ENCODE data around the gene SPAG4. TPM values are rescaled to one million over a fixed set of nuclear protein-coding genes. Genes with fewer than 3 reads are reported as not detected.
A peak's percentile ranks its signal among the peaks of the same experiment; 100 is the strongest.

Gene SPAG4
- total RNA-seq, 2 experiments from 2014 or later = 2.9 to 3.6 TPM

DNA sequence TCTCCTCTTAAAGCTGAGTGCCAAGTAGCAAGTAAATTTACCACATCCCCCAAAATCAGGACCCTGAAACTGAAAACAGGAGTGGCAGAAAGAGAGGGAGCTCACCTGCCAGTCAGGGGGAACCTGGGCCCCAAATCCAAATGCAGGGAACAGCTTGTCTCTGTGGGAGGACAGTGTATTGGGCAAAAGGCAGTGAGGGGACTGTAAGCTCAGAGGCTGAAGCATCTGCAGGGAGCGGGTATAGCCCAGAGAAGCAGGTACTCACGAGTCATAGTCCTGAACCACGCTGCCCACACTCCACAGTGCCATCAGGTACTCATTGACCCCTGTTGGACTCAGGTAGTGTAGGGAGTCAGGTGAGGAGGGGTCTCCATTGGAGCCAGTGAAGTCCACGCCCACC is 15.0 kb downstream of the SPAG4 start:
- CTCF ChIA-PET = interaction anchor here (1.2 to 1.6 kb wide), 2 partner anchors 11 to 52 kb away, joined by 3 to 7 read pairs; no protein-coding TSS in a partner anchor
- Mint-ChIP-seq H3K27me3 (ENCODE audit: low read depth) (no peaks in the 10 kb centered on the region), H3K4me1 (ENCODE audit: low read depth) (peaks cover 6% of the 10 kb centered on the region), H3K9me3 (no peaks in the 10 kb centered on the region), H3K4me3 (no peak overlapping the region), H3K27ac (no peak overlapping the region), H3K36me3 (ENCODE audit: low read depth) (peaks cover 28% of the 10 kb centered on the region)
- no peak for DNase-seq
- intact Hi-C loops (cut with micrococcal nuclease) = no loop called here

GRCh38 chr20:35632539-35633115 is 17.0 kb downstream of the SPAG4 start:
- Mint-ChIP-seq H3K4me3 (no peak overlapping the region), H3K9me3 (no peaks in the 10 kb centered on the region), H3K36me3 (ENCODE audit: low read depth) (peaks cover 12% of the 10 kb centered on the region), H3K27ac (no peak overlapping the region), H3K27me3 (ENCODE audit: low read depth) (no peaks in the 10 kb centered on the region), H3K4me1 (ENCODE audit: low read depth) (peaks cover 17% of the 10 kb centered on the region)
- intact Hi-C loops (cut with micrococcal nuclease) = no loop called here
- CTCF ChIA-PET = interaction anchor here (1.7 kb wide), 1 partner anchor 12 kb away, joined by 7 read pairs; no protein-coding TSS in a partner anchor
- DNase-seq = no peak

GRCh38 chr20:35635652-35636051 is 20.0 kb downstream of the SPAG4 start:
- CTCF ChIA-PET = interaction anchor here (0.6 kb wide), 1 partner anchor 16 kb away, joined by 3 read pairs; no protein-coding TSS in a partner anchor
- intact Hi-C loops (cut with micrococcal nuclease) = no loop called here
- peaks cover 3% of the 10 kb centered on the region for H3K36me3 Mint-ChIP-seq (ENCODE audit: low read depth)
- no peaks in the 10 kb centered on the region for H3K27me3 Mint-ChIP-seq (ENCODE audit: low read depth)
- no peak overlapping the region for H3K4me3 Mint-ChIP-seq
- H3K27ac Mint-ChIP-seq = peak overlapping the region; percentile 14
- no peaks in the 10 kb centered on the region for H3K9me3 Mint-ChIP-seq
- H3K4me1 Mint-ChIP-seq (ENCODE audit: low read depth) = peaks cover 32% of the 10 kb centered on the region
- DNase-seq = no peak

DNA sequence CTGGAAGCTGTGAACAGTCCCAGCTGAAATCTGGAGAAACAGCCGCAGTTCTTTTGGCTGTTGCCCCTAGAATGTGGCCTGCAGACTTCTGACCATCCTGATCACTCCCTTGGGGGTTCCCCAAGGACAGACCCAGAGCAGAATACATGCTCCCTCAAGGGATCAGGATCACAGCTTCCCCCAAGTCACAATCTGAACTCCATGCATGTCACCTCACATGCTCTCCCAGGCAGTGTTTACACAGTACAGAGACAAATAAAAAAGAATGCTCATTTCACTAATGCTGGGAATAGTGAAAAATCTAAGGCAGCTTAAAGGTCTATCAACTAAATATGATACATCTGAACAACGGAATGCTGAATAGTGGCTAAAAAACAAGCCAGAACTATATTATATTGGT is 20.5 kb downstream of the SPAG4 start:
- CTCF ChIA-PET = interaction anchor here (0.6 to 0.8 kb wide), 2 partner anchors 16 to 318 kb away, joined by 3 to 4 read pairs; partner anchors contain the start of gene SCAND1
- intact Hi-C loops (cut with micrococcal nuclease) = no loop called here
- Mint-ChIP-seq H3K4me3 (no peak overlapping the region), H3K27me3 (ENCODE audit: low read depth) (no peaks in the 10 kb centered on the region), H3K4me1 (ENCODE audit: low read depth) (peaks cover 37% of the 10 kb centered on the region), H3K36me3 (ENCODE audit: low read depth) (peaks cover 3% of the 10 kb centered on the region), H3K27ac (no peak overlapping the region), H3K9me3 (no peaks in the 10 kb centered on the region)
- no peak for DNase-seq

- Mint-ChIP-seq H3K9me3 (no peaks in the 10 kb centered on the region), H3K4me1 (ENCODE audit: low read depth) (peaks cover 46% of the 10 kb centered on the region), H3K27me3 (ENCODE audit: low read depth) (no peaks in the 10 kb centered on the region), H3K27ac (no peak overlapping the region), H3K36me3 (ENCODE audit: low read depth) (no peaks in the 10 kb centered on the region), H3K4me3 (no peak overlapping the region)
- DNase-seq = no peak
- intact Hi-C loops (cut with micrococcal nuclease) = no loop called here
- CTCF ChIA-PET = interaction anchor here (1.5 kb wide), 1 partner anchor 18 kb away, joined by 5 read pairs; no protein-coding TSS in a partner anchor
Observed at GRCh38 chr20:35637276-35637675, 21.6 kb downstream of the SPAG4 start.

- Mint-ChIP-seq H3K4me3 (no peak overlapping the region), H3K4me1 (ENCODE audit: low read depth) (peaks cover 59% of the 10 kb centered on the region), H3K27me3 (ENCODE audit: low read depth) (no peaks in the 10 kb centered on the region), H3K27ac (no peak overlapping the region), H3K9me3 (no peaks in the 10 kb centered on the region), H3K36me3 (ENCODE audit: low read depth) (no peaks in the 10 kb centered on the region)
- intact Hi-C loops (cut with micrococcal nuclease) = no loop called here
- CTCF ChIA-PET = interaction anchor here (0.7 to 1.5 kb wide), 2 partner anchors 20 to 748 kb away, joined by 3 to 5 read pairs; no protein-coding TSS in a partner anchor
- no peak for DNase-seq
Observed at GRCh38 chr20:35638751-35639150, 23.1 kb downstream of the SPAG4 start.

GRCh38 chr20:35640724-35641123 is 25.1 kb downstream of the SPAG4 start:
- DNase-seq = no peak
- Mint-ChIP-seq H3K27me3 (ENCODE audit: low read depth) (no peaks in the 10 kb centered on the region), H3K27ac (no peak overlapping the region), H3K4me1 (ENCODE audit: low read depth) (peaks cover 70% of the 10 kb centered on the region), H3K36me3 (ENCODE audit: low read depth) (no peaks in the 10 kb centered on the region), H3K4me3 (no peak overlapping the region), H3K9me3 (no peaks in the 10 kb centered on the region)
- CTCF ChIA-PET = interaction anchor here (1.1 kb wide), 1 partner anchor 22 kb away, joined by 5 read pairs; no protein-coding TSS in a partner anchor
- intact Hi-C loops (cut with micrococcal nuclease) = no loop called here

DNA sequence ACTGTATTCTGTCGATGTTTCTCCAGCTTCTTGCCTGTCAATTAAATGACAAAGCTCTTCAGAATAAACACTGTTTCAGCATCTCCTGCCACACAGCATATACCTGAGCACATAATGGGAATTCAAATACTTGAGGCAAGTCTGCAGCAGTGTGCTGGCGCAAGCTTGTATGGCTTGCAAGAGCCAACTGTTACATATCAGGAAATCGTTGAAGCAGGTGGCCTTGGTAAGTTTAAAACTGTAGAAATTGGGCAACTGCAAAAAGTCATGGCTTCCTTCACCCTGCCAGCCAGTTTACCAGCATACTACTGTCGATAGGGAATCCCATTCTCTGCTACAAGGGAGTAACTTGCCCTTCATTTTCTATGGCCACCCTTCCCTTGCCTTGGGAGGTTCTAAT is 26.1 kb downstream of the SPAG4 start:
- H3K36me3 Mint-ChIP-seq (ENCODE audit: low read depth) = no peaks in the 10 kb centered on the region
- H3K27ac Mint-ChIP-seq = no peak overlapping the region
- no peak overlapping the region for H3K4me3 Mint-ChIP-seq
- intact Hi-C loops (cut with micrococcal nuclease) = no loop called here
- CTCF ChIA-PET = interaction anchor here (1.1 to 1.4 kb wide), 2 partner anchors 13 to 23 kb away, joined by 3 to 5 read pairs; no protein-coding TSS in a partner anchor
- H3K27me3 Mint-ChIP-seq (ENCODE audit: low read depth) = no peaks in the 10 kb centered on the region
- H3K9me3 Mint-ChIP-seq = no peaks in the 10 kb centered on the region
- no peak for DNase-seq
- H3K4me1 Mint-ChIP-seq (ENCODE audit: low read depth) = peaks cover 73% of the 10 kb centered on the region

DNA sequence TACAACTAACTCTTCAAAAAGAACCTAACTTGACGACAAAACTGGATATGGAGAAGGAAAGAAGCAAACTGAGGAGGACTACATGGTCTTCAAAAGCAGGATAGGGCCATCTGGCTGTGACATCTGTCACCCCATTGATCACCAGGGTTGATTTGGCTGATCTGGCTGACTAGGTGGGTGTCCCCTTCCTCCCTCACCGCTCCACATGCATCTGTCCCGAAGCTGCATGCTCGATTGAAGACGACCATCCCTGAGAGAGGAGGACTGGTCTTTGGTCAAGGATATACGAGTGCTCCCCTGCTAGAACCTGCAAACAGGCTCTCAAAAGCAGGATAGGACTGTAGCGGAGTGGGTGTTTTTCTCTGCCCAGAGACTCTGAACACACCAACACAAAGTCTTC is 27.4 kb downstream of the SPAG4 start:
- H3K36me3 Mint-ChIP-seq (ENCODE audit: low read depth) = peaks cover 1% of the 10 kb centered on the region
- no peak overlapping the region for H3K27ac Mint-ChIP-seq
- H3K4me1 Mint-ChIP-seq (ENCODE audit: low read depth) = peaks cover 76% of the 10 kb centered on the region
- no peaks in the 10 kb centered on the region for H3K27me3 Mint-ChIP-seq (ENCODE audit: low read depth)
- CTCF ChIA-PET = no interaction called here
- H3K4me3 Mint-ChIP-seq = no peak overlapping the region
- intact Hi-C loops (cut with micrococcal nuclease) = no loop called here
- no peaks in the 10 kb centered on the region for H3K9me3 Mint-ChIP-seq
- no peak for DNase-seq

GRCh38 chr20:35644806-35645205 is 29.2 kb downstream of the SPAG4 start:
- DNase-seq = no peak
- H3K27ac Mint-ChIP-seq = no peak overlapping the region
- no peaks in the 10 kb centered on the region for H3K27me3 Mint-ChIP-seq (ENCODE audit: low read depth)
- no peaks in the 10 kb centered on the region for H3K9me3 Mint-ChIP-seq
- peaks cover 86% of the 10 kb centered on the region for H3K4me1 Mint-ChIP-seq (ENCODE audit: low read depth)
- peaks cover 7% of the 10 kb centered on the region for H3K36me3 Mint-ChIP-seq (ENCODE audit: low read depth)
- intact Hi-C loops (cut with micrococcal nuclease) = no loop called here
- CTCF ChIA-PET = no interaction called here
- H3K4me3 Mint-ChIP-seq = no peak overlapping the region

DNA sequence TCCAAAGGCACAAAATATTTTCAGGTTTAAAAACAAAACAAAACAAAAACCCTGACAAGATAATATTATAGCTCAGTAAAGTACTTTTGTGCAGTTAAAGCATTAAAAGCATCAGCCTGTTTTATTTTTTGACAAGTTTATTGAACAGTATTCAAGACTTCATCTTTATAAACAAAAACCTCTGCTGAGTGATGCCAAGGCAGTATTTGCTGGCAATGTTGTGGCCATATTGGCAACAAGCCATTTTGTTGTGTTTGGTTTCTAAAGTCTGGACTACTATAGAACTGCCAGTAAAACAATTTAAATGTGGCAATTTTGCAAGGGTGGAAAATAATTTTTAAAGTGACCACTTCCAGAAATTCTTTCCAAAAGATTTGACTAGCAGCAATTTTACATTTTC is 33.2 kb downstream of the SPAG4 start:
- no peak for DNase-seq
- H3K36me3 Mint-ChIP-seq (ENCODE audit: low read depth) = peaks cover 15% of the 10 kb centered on the region
- CTCF ChIA-PET = interaction anchor here (0.6 to 1.7 kb wide), 3 partner anchors 9 to 39 kb away, joined by 3 to 4 read pairs (median 4); no protein-coding TSS in a partner anchor
- H3K9me3 Mint-ChIP-seq = no peaks in the 10 kb centered on the region
- no peak overlapping the region for H3K4me3 Mint-ChIP-seq
- peak overlapping the region; percentile 5 for H3K27ac Mint-ChIP-seq
- intact Hi-C loops (cut with micrococcal nuclease) = no loop called here
- H3K27me3 Mint-ChIP-seq (ENCODE audit: low read depth) = no peaks in the 10 kb centered on the region
- H3K4me1 Mint-ChIP-seq (ENCODE audit: low read depth) = peaks cover 75% of the 10 kb centered on the region

DNA sequence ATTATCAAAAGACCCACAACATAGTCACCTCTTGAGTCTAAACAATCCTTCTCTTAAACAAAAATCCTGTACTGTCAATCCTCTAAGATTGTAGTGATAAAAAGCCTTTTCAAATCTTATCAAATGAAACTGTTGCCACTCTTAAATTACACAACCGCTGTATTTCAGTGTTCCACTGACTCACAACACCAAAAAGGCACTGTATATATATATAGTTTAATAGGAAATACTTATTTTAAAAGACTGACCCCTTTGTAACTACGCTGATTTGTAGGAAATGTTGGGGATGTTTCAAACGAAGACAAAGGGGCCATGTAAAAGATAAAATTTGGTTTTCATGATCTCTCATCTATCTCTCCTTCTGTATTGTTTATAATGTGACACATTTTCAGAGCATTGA is 35.0 kb downstream of the SPAG4 start:
- H3K27me3 Mint-ChIP-seq (ENCODE audit: low read depth) = no peaks in the 10 kb centered on the region
- DNase-seq = no peak
- intact Hi-C loops (cut with micrococcal nuclease) = no loop called here
- H3K27ac Mint-ChIP-seq = no peak overlapping the region
- peaks cover 58% of the 10 kb centered on the region for H3K4me1 Mint-ChIP-seq (ENCODE audit: low read depth)
- H3K36me3 Mint-ChIP-seq (ENCODE audit: low read depth) = peaks cover 15% of the 10 kb centered on the region
- H3K4me3 Mint-ChIP-seq = no peak overlapping the region
- CTCF ChIA-PET = no interaction called here
- no peaks in the 10 kb centered on the region for H3K9me3 Mint-ChIP-seq

GRCh38 chr20:35651958-35652357 is 36.3 kb downstream of the SPAG4 start:
- CTCF ChIA-PET = no interaction called here
- H3K27ac Mint-ChIP-seq = no peak overlapping the region
- no peaks in the 10 kb centered on the region for H3K27me3 Mint-ChIP-seq (ENCODE audit: low read depth)

More at GRCh38 chr20:35651958-35652357, 36.3 kb downstream of the SPAG4 start:
- peaks cover 19% of the 10 kb centered on the region for H3K36me3 Mint-ChIP-seq (ENCODE audit: low read depth)
- no peaks in the 10 kb centered on the region for H3K9me3 Mint-ChIP-seq
- no peak for DNase-seq
- peaks cover 56% of the 10 kb centered on the region for H3K4me1 Mint-ChIP-seq (ENCODE audit: low read depth)
- intact Hi-C loops (cut with micrococcal nuclease) = no loop called here
- H3K4me3 Mint-ChIP-seq = no peak overlapping the region
